AG09309 (cell line): ENCODE results near the gene KHK.

Experiments
- DNase-seq: peaks from one replicate; pipeline ENCODE4 v3.0.0-alpha.2; 2010; ENCODE audit warnings: low read depth
- H3K4me3 ChIP-seq: 2 replicates; pipeline ENCODE4 v1.5.1; 2011; ENCODE audit warnings: mild to moderate bottlenecking, low read depth, low read length, moderate library complexity; ENCODE audit not compliant: control insufficient read depth
- CTCF ChIP-seq: IDR thresholded peaks from 2 replicates; pipeline ENCODE4 v1.5.1; 2011; ENCODE audit warnings: mild to moderate bottlenecking, low read depth, low read length, inconsistent platforms; ENCODE audit not compliant: insufficient read depth, control insufficient read depth; ENCODE audit errors: missing control alignments

The KHK gene

DNA sequence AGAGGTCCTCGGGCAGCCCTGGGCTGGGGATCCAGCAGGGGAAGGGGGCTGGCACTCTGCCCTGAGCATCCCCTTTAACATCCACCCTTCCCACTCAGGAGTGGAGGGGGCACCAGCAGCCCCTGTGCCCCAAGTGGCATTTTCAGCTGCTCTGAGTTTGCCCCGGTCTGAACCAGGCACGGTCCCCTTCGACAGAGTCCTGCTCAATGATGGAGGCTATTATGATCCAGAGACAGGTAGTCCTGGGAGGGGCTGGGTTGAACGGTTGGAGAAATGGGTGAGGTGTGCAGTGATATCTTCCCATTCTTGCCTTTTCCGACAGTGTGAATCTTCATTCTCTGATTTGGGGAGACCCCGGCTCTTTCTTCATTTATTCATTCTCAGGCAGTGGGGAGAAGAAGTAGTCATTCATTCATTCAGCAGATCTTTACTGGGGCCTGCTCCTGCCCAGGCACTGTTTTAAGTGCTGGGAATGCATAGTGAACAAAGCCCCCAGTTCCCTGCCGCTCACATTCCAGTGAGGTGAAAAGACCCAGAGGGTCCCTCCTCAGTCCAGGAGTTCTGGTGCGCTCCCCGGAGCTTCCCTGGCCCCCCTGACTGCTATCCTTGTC, 1.4 kb upstream of the KHK start:
- TF ChIP-seq CTCF: no peak
- no peak for DNase-seq
- no peak overlapping the region for H3K4me3 ChIP-seq

DNA sequence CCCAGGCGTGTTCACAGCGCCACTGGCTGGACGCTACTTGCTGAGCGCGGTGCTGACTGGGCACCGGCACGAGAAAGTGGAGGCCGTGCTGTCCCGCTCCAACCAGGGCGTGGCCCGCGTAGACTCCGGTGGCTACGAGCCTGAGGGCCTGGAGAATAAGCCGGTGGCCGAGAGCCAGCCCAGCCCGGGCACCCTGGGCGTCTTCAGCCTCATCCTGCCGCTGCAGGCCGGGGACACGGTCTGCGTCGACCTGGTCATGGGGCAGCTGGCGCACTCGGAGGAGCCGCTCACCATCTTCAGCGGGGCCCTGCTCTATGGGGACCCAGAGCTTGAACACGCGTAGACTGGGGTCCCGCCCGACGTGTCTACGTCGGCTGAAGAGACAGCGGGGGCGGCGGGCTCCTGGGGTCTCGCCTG, 891 bp upstream of the KHK start:
- DNase-seq: no peak
- peak overlapping the region; percentile 53 for H3K4me3 ChIP-seq
- TF ChIP-seq CTCF: peak; percentile 55

GRCh38 chr2:27086090-27086723, 365 bp upstream of the KHK start:
- peak; percentile 44 for DNase-seq
- TF ChIP-seq CTCF: peak; percentile 67
- H3K4me3 ChIP-seq: peak overlapping the region; percentile 53

GRCh38 chr2:27087823-27088410, 1.3 kb downstream of the KHK start:
- TF ChIP-seq CTCF: no peak
- no peak for DNase-seq
- no peak overlapping the region for H3K4me3 ChIP-seq

GRCh38 chr2:27088634-27089033, 2.1 kb downstream of the KHK start:
- DNase-seq: no peak
- no peak for TF ChIP-seq CTCF
- H3K4me3 ChIP-seq: no peak overlapping the region

DNA sequence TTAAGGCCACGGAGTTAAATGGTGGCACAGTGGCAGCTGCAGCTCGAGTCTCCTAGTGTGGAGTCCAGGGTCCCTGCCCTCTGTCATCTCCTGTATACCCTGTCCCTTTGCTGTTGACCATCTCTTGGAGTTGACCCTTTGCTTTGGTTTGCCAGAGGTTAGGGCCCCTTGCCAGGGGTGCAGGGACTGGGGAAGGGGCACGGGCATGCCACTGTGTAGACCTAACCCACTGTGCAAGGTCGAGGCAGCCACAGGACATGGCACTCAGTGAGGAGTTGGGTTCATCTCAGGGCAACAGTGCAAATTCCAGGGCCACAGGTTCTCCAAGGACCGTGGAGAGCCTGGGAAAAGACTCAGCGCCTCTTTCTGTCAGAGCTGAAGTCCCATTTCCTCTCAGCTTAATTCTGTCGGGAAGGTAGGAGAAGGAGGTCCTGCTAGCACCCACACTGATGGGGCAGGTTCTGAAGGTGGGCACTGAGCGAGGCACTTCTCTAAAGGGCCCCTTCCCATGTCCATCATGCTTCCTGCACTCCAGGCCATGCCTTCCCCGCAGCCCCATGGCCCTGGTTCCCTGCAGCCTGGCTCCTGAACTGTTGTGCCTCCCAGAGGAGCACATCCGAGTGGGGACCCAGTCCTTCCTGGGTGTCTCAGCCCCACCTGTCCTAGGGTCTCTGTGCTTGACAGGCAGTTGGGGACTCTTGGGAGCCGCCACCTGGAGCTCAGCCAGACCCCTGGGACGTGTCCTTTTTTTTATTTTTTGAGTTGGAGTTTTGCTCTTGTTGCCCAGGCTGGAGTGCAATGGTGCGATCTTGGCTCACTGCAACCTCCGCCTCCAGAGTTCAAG, 2.8 kb downstream of the KHK start:
- no peak for DNase-seq
- no peak overlapping the region for H3K4me3 ChIP-seq
- TF ChIP-seq CTCF: no peak
